Renal cortical epithelial cell (primary cell): ENCODE measurements around the gene TNK1. TPM values are rescaled to one million over a fixed set of nuclear protein-coding genes. Genes with fewer than 3 reads are reported as not detected.
"Not testable (repeated sequence)": the region's sequence is repeated elsewhere in the genome, so short reads cannot be mapped to it uniquely, and the experiment has no call there.

ENCODE experiments used
- DNase-seq: peaks from one replicate; pipeline ENCODE4 v3.0.0-alpha.2; 2011; ENCODE audit warnings: low read depth
- total RNA-seq: library from RNA; depleted of rRNA; stranded (reverse); fragments of >200 nt; gene quantifications from 2 replicates; pipeline ENCODE4 v1.2.3, GENCODE V29; 2014

Gene TNK1
- 3.6 and 8.0 TPM in 2 replicates for total RNA-seq

- DNase-seq, result peak; percentile 14
Measured at GRCh38 chr17:7380855-7381683, at the start of gene TNK1. TNK1 (plus strand) TSS chr17:7381089; CDS start chr17:7382927, 1,838 bp downstream.

- no peak for DNase-seq
Measured at GRCh38 chr17:7332111-7332510, 48.8 kb upstream of the TNK1 start.

DNA sequence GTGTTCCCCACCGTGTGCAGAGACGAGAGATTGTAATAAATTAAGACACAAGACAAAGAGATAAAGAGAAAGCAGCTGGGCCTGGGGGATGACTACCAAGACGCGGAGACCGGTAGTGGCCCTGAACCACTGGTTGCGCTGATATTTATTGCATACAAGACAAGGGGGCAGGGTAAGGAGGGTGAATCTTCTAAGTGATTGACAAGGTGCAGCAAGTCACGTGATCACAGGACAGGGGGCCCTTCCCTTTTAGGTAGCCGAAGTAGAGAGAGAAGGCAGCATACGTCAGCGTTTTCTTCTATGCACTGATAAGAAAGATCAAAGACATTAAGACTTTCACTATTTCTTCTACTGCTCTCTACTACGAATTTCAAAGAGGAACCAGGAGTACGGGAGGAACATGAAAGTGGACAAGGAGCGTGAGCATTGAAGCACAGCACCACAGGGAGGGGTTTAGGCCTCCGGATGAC lies 48.3 kb upstream of the TNK1 start:
- DNase-seq, result not testable (repeated sequence)

DNA sequence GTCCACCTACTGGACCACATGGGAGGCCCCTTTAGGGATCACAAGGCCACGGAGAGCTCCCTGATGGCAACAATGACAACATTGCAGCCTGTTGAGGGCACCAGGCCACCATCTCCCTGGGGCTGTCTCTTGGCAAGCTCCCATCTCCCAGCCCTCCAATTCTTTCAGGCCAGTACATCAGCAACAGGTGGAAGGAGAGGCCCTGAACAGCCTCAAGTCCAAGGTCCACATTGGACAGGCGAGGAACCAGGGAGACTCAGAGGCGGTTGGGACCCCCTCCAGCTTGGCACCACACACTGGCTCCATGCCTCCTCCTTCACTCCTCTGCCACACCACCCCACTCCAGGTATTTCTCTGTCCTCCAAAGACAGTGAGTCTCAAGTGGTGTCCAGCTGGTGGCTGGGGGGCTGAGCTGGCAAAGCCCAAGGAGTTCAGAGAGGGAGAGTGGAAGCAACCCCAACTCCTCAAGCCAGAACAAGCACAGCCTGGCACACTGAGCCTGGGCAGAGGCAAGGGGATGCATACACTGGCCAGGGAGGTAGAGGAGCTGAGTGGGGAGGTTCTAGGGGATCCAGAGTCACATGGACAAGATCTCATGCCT lies 45.9 kb upstream of the TNK1 start:
- DNase-seq, result no peak

DNA sequence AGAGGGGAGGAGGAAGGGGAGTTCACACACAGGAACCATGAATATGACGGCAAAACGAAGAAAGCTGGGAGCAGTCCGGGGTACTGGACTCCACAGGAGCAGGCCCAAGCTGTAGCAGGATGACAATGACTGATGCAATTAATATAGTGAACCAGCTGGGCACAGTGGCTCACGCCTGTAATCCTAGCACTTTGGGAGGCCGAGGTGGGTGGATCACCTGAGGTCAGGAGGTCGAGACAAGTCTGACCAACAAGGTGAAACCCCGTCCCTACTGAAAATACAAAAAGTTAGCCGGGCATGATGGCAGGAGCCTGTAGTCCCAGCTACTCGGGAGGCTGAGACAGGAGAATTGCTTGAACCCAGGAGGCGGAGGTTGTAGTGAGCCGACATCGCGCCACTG lies 45.1 kb upstream of the TNK1 start:
- not testable (repeated sequence) for DNase-seq

DNA sequence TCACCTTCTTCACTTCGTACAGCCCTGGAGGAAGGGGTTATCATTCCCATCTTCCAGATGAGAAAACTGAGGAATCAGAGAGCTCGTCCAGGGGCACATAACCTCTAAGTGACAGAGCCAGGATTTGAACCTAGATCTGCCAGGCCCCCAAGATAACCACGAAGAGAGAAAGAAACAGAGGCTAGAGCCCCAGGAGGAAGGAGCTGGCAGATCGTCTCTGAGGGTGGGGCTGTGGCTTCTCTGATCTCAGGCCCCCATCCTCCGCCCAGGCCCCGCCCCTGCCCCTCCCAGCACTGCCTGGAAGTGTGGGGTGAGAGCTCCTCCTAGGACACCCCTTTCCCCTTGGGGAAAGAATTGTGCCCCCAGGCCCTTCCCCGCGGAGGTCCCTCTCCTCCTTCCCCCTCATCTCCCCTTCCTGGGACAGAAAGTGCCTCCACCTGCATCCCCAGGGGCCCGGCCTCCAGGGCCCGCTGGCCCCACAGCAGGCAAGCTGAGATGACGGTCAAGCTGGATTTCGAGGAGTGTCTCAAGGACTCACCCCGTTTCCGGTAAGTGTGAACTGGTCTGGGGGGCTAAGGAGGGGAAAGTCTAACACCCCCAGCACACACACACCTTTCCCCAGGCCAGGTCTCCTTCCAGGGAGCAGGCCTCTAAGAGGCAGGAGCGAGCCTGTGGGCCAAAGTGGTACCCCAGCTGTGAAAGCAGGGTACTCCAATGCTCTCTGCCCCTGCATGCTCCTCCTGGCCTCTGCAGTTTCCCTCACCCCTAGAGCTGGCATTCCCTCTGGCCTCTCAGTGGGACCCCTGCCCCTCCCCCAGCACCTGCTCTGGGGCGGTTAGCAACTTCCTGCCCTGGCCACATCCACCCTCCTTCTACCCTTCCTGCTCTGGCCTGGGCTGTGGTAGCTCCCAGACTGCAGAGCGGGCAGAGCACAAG lies 44.4 kb upstream of the TNK1 start, which contains the start of gene ACAP1:
Gene ACAP1 (plus strand): TSS at position 290 of the 936 bp plus-strand sequence. CDS start 206 bp downstream, at position 496.
- DNase-seq, result no peak

- DNase-seq, result not testable (repeated sequence)
Measured at GRCh38 chr17:7337600-7337999, 43.3 kb upstream of the TNK1 start.

DNA sequence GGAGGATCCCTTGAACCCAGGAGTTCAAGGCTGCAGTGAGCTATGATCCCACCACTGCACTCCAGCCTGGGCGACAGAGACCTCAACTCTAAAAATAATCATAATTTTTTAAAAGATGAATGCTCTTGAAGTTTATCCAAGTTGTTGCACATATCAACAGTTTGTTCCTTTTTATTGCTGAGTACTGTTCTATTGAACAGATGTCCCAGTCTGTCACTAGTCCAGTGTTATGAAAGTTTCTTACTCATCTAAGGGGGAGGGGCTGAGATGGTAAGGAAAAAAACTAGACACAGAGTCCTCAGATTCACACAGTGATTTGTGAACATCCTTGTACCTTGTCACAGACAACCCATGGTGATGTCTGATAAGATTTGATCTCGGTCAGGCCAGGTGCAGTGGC lies 40.7 kb upstream of the TNK1 start:
- no peak for DNase-seq

DNA sequence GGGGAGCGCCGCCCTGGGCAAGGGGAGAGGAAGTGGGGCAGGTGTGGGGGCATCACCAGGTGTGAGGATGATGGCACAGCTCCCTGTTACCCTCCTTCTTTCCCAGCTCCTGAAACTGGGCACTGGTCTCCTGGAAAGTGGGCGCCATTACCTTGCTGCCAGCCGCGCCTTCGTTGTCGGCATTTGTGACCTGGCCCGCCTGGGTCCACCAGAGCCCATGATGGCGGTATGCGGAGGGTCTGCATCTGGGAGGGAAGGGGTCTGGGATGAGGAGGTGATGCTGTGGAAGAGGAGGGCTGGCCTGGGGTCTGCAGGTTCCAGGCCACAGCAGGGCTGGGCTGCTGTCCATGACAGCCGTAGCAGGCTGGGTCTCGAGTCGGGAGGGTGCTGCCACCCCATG lies 39.0 kb upstream of the TNK1 start:
- DNase-seq, result no peak

- no peak for DNase-seq
Measured at GRCh38 chr17:7343250-7343649, 37.6 kb upstream of the TNK1 start.

GRCh38 chr17:7346761-7347614 lies 33.9 kb upstream of the TNK1 start:
- no peak for DNase-seq

GRCh38 chr17:7347630-7348477 lies 33.0 kb upstream of the TNK1 start:
- DNase-seq, result no peak

DNA sequence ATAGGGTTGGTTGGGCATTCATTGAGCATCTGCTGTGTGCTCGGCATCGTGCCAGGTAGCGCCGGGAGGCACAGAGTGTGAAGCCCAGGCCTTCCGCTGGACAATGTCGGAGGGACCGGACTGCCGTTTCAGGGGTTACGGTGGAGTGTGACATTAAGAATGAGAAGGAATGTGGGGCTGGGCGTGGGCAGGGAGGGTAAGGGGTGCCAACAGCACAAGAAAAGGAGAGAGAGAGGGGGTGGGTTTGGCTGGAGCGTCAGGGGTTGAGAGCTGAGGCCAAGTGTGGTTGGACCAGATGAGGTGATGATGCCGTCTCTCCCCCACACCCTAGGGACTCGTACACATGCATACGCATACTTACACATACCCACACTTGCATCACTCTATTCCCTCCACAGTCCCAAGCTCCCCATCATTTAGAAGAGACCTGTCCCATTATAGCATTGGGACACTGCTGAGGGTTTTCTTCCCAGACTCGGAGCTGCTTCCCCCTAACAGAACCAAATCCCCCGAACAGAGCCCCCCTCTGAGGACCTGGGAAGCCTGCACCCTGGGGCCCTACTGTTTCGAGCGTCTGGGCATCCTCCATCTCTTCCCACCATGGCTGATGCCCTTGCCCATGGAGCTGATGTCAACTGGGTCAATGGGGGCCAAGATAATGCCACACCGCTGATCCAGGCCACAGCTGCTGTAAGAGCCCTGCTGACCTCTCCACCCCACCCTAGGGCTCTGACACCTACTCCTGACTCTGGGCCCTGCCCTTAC lies 32.2 kb upstream of the TNK1 start:
- no peak for DNase-seq

- DNase-seq, result peak; percentile 70
Measured at GRCh38 chr17:7351665-7352502, 29.0 kb upstream of the TNK1 start, which contains the start of gene KCTD11. KCTD11 (plus strand) TSS chr17:7352162.

- DNase-seq, result no peak
Measured at GRCh38 chr17:7352503-7352889, 28.4 kb upstream of the TNK1 start.

GRCh38 chr17:7352910-7353635 lies 27.8 kb upstream of the TNK1 start:
- DNase-seq, result no peak

DNA sequence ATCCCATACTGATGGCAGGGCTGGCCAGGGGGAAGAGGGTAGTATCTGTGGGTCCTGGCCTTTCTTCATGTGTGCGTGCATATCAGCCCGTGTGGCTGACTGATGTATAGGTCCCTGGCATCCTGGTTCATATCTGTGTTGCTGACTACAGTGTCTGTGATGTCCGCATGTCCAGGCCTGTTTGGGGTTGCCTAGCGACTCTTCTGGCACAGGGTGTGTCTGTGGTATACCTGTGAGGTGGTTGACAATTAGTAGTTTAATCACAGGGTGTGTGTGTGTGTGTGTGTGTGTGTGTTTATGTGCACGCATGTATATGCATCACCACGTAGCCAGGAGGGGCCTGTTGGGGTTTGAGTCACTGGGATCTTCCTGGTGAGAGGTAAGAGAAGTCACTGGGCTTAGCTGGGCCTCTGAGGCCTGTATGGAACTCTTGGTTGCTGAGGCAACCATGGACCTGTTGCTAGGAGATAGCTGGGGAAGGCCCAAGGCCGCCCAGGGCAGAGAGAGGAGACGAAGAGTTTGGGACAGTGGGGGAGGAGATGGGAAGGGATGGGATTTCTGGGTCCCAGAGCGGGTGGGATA lies 26.5 kb upstream of the TNK1 start:
- no peak for DNase-seq
